GM19395 (cell line): Measurements from ENCODE around the gene FATE1.
A peak's percentile ranks its signal among the peaks of the same experiment; 100 is the strongest.

Experiments
- ATAC-seq: cut with Tn5 transposase; IDR thresholded peaks from one replicate; pipeline ENCODE4 v1.9.1; 2021; ENCODE audit warnings: mild to moderate bottlenecking, moderate library complexity; ENCODE audit not compliant: unreplicated experiment

FATE1 gene

DNA sequence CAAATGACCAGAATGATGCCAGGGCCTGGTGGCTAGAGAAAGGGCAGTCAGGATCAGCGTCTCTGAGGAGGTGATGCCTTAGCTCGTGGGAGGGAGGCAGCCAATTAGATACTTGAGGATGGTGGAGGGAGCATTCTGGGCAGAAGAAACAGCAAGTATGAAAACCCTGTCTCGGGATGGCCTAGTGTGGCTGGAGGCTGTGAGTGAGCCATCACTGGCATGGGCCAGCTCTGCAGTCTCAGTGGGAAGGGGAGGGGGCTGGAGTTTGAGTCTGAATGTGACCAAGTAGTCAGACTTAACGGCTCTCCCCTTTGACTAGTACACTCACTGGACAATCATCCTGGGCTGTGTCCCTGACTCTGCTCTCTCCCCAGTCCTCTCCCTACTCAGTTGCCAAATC, 25.8 kb downstream of the FATE1 start:
- no peak for ATAC-seq

- ATAC-seq, result no peak
Measured at GRCh38 chrX:151742311-151742710, 26.5 kb downstream of the FATE1 start.

- ATAC-seq, result no peak
Measured at GRCh38 chrX:151743651-151744470, 28.0 kb downstream of the FATE1 start.

GRCh38 chrX:151745651-151746050, 29.8 kb downstream of the FATE1 start:
- ATAC-seq, result no peak

GRCh38 chrX:151746502-151746901, 30.7 kb downstream of the FATE1 start:
- ATAC-seq, result no peak

DNA sequence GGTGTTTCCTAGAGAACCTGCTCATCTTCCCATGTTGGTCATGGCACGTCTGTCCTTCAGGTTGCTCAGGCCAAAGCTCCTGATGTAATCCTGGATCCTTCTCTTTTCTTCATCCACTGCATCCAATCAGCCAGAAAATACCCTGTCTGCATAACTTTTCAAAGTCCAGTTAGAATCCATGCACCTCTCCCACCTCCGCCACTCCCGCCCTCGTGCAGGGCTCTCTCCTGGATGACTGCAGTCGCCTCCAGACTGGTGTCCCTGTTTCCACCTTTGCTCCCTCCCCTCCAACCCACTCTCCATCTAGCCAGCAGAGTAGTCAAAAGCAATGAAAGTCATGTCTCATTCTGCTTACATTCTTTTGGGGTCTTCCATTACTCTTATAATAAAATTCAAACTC, 34.7 kb downstream of the FATE1 start:
- no peak for ATAC-seq

DNA sequence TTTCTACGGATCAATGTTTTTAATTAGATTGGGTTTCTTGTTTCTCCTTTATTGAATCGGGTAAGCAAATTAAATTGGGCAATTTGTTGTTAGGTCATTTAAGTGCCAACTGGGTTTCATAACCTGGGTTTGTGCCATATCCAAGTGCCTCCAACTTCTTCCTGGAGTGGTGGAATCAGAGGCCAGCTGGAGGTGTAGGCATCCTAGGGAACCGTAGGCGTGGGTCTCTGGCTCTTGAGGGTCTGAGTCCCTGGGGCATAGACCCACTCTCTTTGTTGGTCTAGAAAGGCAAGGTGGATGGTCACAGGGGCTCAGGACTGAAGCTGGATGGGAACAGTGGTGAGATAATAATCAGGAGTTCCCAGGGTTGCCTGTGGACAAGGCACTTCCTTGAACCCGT, 37.0 kb downstream of the FATE1 start:
- no peak for ATAC-seq

GRCh38 chrX:151753313-151754046, 37.6 kb downstream of the FATE1 start:
- peak; percentile 80 for ATAC-seq

DNA sequence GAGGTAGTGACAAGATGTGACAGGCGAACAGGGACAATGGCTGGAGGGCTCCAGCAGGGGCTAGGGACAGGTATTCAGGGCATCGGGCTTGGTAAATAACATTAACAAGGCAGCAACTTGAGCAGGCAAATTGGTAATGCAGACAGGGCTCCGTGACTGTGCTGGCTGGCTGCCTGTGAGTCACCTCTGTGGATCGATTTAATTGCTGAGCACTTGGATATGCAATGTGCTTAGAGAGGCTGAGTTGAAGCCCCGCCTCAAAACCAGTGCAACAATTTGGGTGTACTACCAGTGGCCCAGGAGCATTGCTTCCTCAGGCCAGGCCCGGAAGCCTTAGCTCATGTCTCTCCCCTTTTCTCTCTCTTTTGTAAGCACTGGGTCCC, 38.2 kb downstream of the FATE1 start:
- ATAC-seq, result no peak

GRCh38 chrX:151754641-151755215, 38.9 kb downstream of the FATE1 start:
- ATAC-seq, result no peak

GRCh38 chrX:151759041-151759708, 43.3 kb downstream of the FATE1 start:
- no peak for ATAC-seq

- no peak for ATAC-seq
Measured at GRCh38 chrX:151762802-151763201, 47.0 kb downstream of the FATE1 start.

GRCh38 chrX:151763711-151764110, 47.9 kb downstream of the FATE1 start:
- no peak for ATAC-seq

- ATAC-seq, result no peak
Measured at GRCh38 chrX:151765026-151765425, 49.2 kb downstream of the FATE1 start.

GRCh38 chrX:151771726-151772125, 55.9 kb downstream of the FATE1 start:
- no peak for ATAC-seq
